ENCODE measurements around the gene AKR1C4.

The AKR1C4 gene

GRCh38 chr10:5155951-5156350, 40.7 kb upstream of the AKR1C4 start:
- Histone ChIP-seq H3K4me3 (ENCODE audit: low read depth, low read length, poor library complexity, severe bottlenecking) (no peak overlapping the region), H4K20me1 (ENCODE audit: insufficient read depth, low read length) (no peaks in the 10 kb centered on the region), H3K79me2 (ENCODE audit: insufficient read depth, low read length) (no peaks in the 10 kb centered on the region), H3K9me3 (ENCODE audit: low read length) (no peaks in the 10 kb centered on the region), H3K4me2 (ENCODE audit: low read length) (no peak overlapping the region), H3K27ac (ENCODE audit: low read depth, low read length, poor library complexity, severe bottlenecking) (no peak overlapping the region), H2AFZ (ENCODE audit: low read length) (no peak overlapping the region), H3F3A (ENCODE audit: insufficient read depth, low read length) (no peaks in the 10 kb centered on the region), H3K4me1 (ENCODE audit: insufficient read depth, low read length, severe bottlenecking) (no peaks in the 10 kb centered on the region), H3K9ac (ENCODE audit: low read length) (no peak overlapping the region), H3K27me3 (ENCODE audit: insufficient read depth, low read length) (no peaks in the 10 kb centered on the region), H3K9me2 (ENCODE audit: low read depth, low read length) (no peaks in the 10 kb centered on the region), H3K36me3 (ENCODE audit: insufficient read depth, low read length) (no peaks in the 10 kb centered on the region)
- TF ChIP-seq EZH2 (IDR thresholded peaks at IDR 0.05; ENCODE audit: borderline replicate concordance, low read length): no peak
- no peak for TF ChIP-seq CTCF (IDR thresholded peaks at IDR 0.05; ENCODE audit: low read length)

GRCh38 chr10:5157501-5157900, 39.1 kb upstream of the AKR1C4 start:
- Histone ChIP-seq H3K9me2 (ENCODE audit: low read depth, low read length) (no peaks in the 10 kb centered on the region), H3K9me3 (ENCODE audit: low read length) (no peaks in the 10 kb centered on the region), H3K4me2 (ENCODE audit: low read length) (no peak overlapping the region), H3K4me3 (ENCODE audit: low read depth, low read length, poor library complexity, severe bottlenecking) (no peak overlapping the region), H3K9ac (ENCODE audit: low read length) (no peak overlapping the region), H3K4me1 (ENCODE audit: insufficient read depth, low read length, severe bottlenecking) (no peaks in the 10 kb centered on the region), H3K36me3 (ENCODE audit: insufficient read depth, low read length) (no peaks in the 10 kb centered on the region), H4K20me1 (ENCODE audit: insufficient read depth, low read length) (no peaks in the 10 kb centered on the region), H3F3A (ENCODE audit: insufficient read depth, low read length) (no peaks in the 10 kb centered on the region), H3K79me2 (ENCODE audit: insufficient read depth, low read length) (no peaks in the 10 kb centered on the region), H3K27ac (ENCODE audit: low read depth, low read length, poor library complexity, severe bottlenecking) (no peak overlapping the region), H2AFZ (ENCODE audit: low read length) (no peak overlapping the region), H3K27me3 (ENCODE audit: insufficient read depth, low read length) (no peaks in the 10 kb centered on the region)
- TF ChIP-seq CTCF (IDR thresholded peaks at IDR 0.05; ENCODE audit: low read length): no peak
- no peak for TF ChIP-seq EZH2 (IDR thresholded peaks at IDR 0.05; ENCODE audit: borderline replicate concordance, low read length)

- H3K36me3 ChIP-seq (ENCODE audit: insufficient read depth, low read length): no peaks in the 10 kb centered on the region
- H3K79me2 ChIP-seq (ENCODE audit: insufficient read depth, low read length): no peaks in the 10 kb centered on the region
- H3K4me1 ChIP-seq (ENCODE audit: insufficient read depth, low read length, severe bottlenecking): no peaks in the 10 kb centered on the region
- no peak overlapping the region for H3K4me2 ChIP-seq (ENCODE audit: low read length)
- no peaks in the 10 kb centered on the region for H3F3A ChIP-seq (ENCODE audit: insufficient read depth, low read length)
- no peak overlapping the region for H3K4me3 ChIP-seq (ENCODE audit: low read depth, low read length, poor library complexity, severe bottlenecking)
- no peaks in the 10 kb centered on the region for H4K20me1 ChIP-seq (ENCODE audit: insufficient read depth, low read length)
- no peaks in the 10 kb centered on the region for H3K27me3 ChIP-seq (ENCODE audit: insufficient read depth, low read length)
- H3K9me2 ChIP-seq (ENCODE audit: low read depth, low read length): no peaks in the 10 kb centered on the region
- TF ChIP-seq CTCF (IDR thresholded peaks at IDR 0.05; ENCODE audit: low read length): no peak
- no peak overlapping the region for H3K9ac ChIP-seq (ENCODE audit: low read length)
- H2AFZ ChIP-seq (ENCODE audit: low read length): no peak overlapping the region
- no peak overlapping the region for H3K27ac ChIP-seq (ENCODE audit: low read depth, low read length, poor library complexity, severe bottlenecking)
- no peaks in the 10 kb centered on the region for H3K9me3 ChIP-seq (ENCODE audit: low read length)
Observed at GRCh38 chr10:5159126-5159525, 37.5 kb upstream of the AKR1C4 start.

Data from OCI-LY1 (cell line).